ENCODE measurements around the gene TRIOBP.

Gene TRIOBP

DNA sequence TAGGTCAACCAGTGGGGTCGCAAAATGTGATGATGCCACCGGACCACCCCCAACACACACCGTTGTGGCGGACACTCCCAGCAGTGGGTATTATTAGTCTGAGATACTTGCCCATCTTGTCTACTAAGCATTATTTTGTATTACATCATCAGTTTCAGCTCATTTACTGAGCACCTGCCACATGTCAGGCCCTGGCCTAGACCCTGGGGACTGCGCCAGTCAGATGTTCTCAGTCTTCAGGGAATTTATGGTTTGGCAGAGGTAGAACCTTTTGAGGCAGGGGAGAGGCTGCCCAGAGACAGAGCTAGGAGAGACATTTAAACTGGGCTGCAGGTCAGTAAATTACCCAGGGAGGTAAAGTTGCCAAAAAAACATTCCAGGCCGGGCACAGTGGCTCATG, 67.8 kb downstream of the TRIOBP start:
- ChIA-PET POLR2A (ENCODE audit: low non-redundant PET) (no interaction called here), CTCF (interaction anchor here (0.6 kb wide), 1 partner anchor 17 kb away, joined by 4 read pairs; no protein-coding TSS in a partner anchor)
- H3K27ac ChIP-seq = peak overlapping the region; percentile 45
- no peak for DNase-seq (ENCODE audit: low spot score)
- TF ChIP-seq, protein P1, sequence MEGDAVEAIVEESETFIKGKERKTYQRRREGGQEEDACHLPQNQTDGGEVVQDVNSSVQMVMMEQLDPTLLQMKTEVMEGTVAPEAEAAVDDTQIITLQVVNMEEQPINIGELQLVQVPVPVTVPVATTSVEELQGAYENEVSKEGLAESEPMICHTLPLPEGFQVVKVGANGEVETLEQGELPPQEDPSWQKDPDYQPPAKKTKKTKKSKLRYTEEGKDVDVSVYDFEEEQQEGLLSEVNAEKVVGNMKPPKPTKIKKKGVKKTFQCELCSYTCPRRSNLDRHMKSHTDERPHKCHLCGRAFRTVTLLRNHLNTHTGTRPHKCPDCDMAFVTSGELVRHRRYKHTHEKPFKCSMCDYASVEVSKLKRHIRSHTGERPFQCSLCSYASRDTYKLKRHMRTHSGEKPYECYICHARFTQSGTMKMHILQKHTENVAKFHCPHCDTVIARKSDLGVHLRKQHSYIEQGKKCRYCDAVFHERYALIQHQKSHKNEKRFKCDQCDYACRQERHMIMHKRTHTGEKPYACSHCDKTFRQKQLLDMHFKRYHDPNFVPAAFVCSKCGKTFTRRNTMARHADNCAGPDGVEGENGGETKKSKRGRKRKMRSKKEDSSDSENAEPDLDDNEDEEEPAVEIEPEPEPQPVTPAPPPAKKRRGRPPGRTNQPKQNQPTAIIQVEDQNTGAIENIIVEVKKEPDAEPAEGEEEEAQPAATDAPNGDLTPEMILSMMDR (conservative IDR thresholded peaks at IDR 0.05; ENCODE audit: low read depth) = no peak

DNA sequence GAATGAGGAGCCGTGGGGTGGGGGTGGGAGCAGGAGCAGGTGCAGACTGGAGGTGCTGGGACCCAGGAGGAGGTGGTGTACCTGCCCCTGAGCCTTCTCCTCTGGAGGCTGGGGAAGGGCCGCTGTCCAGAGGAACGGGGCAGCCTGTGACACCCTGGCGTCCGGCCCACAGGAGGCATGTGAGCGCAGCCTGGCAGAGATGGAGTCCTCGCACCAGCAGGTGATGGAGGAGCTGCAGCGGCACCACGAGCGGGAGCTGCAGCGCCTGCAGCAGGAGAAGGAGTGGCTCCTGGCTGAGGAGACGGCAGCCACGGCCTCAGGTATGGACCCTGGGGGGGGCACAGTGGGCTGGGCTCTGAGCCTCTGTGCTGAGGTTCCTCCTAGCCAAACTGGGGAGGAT, 68.7 kb downstream of the TRIOBP start:
- H3K27ac ChIP-seq = peak overlapping the region; percentile 45
- no peak for DNase-seq (ENCODE audit: low spot score)
- TF ChIP-seq, protein P1 (conservative IDR thresholded peaks at IDR 0.05; ENCODE audit: low read depth) = no peak
- POLR2A ChIA-PET (ENCODE audit: low non-redundant PET) = no interaction called here
- CTCF ChIA-PET = interaction anchor here (0.6 kb wide), 1 partner anchor 16 kb away, joined by 4 read pairs; no protein-coding TSS in a partner anchor

DNA sequence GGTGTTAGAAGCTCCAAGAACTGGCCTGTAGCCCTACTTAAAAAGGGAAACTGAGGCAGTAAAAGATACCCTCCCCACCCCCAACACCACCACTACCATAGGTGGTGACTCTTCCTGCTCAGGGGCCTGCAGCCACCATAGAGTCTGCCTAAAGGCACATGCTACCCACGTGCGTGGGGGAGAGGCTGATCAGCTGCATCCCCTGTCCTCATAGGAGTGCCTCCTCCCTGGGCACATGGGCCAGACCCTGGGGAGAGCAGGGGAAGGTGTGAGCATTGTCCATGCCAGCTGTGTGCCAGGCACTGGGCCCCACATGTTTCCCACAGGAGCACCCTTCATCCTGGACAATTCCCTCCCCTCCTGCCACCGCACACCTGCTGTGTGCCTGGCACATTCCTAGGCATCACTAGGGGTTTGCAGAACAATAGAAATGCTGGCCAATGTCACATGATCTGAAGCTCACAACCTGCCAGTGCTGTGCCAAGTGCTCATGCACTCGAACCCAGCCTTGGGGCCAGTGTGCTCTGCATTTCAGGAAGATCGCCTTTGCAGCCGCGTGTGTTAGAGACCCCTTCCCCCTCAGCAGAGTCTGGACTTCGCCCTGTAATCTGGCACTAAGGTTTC, 69.2 kb downstream of the TRIOBP start:
- ChIA-PET POLR2A (ENCODE audit: low non-redundant PET) (no interaction called here), CTCF (interaction anchor here (0.8 kb wide), 1 partner anchor 33 kb away, joined by 3 read pairs; no protein-coding TSS in a partner anchor)
- peak overlapping the region; percentile 45 for H3K27ac ChIP-seq
- DNase-seq (ENCODE audit: low spot score) = no peak
- TF ChIP-seq, protein P1 (conservative IDR thresholded peaks at IDR 0.05; ENCODE audit: low read depth) = no peak

DNA sequence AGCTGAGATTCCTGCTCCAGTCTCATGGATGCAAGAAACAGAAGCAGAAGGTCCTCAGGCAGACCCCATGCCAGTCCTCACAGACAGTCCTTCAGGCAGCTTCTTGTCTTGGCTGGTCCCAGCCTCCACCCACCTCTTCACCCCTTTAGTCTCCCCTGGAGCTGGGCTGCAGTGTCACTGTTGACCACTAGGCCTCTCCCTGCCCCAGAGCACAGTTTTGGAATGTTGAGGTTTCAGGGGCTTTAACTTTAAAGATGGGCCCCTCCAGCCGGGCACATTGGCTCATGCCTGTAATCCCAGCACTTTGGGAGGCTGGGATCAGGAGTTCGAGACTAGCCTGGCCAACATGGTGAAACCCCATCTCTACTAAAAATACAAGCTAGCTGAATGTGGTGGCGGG, 71.4 kb downstream of the TRIOBP start:
- ChIA-PET POLR2A (ENCODE audit: low non-redundant PET) (interaction anchor here (0.7 kb wide), 1 partner anchor 16 kb away, joined by 7 read pairs; no protein-coding TSS in a partner anchor), CTCF (interaction anchor here (0.6 kb wide), 1 partner anchor 327 kb away, joined by 4 read pairs; no protein-coding TSS in a partner anchor)
- TF ChIP-seq, protein P1 (conservative IDR thresholded peaks at IDR 0.05; ENCODE audit: low read depth) = no peak; the same call in 1 of the 2 replicates
- no peak for DNase-seq (ENCODE audit: low spot score)
- peak overlapping the region; percentile 27; the same call in 1 of the 2 replicates for H3K27ac ChIP-seq

DNA sequence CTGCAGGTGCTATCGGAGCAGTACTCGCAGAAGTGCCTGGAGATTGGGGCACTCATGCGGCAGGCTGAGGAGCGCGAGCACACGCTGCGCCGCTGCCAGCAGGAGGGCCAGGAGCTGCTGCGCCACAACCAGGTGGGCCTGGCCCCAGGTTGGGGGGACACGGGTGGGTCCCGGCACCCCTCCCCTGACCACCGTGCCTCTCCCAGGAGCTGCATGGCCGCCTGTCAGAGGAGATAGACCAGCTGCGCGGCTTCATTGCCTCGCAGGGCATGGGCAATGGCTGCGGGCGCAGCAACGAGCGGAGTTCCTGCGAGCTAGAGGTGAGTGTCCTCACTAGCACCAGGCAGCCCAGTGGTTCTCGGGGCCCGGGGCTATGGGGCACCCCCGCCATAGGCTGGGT, 72.2 kb downstream of the TRIOBP start:
- ChIA-PET POLR2A (ENCODE audit: low non-redundant PET) (no interaction called here), CTCF (no interaction called here)
- peak overlapping the region; percentile 27 for H3K27ac ChIP-seq
- no peak for DNase-seq (ENCODE audit: low spot score)
- TF ChIP-seq, protein P1 (conservative IDR thresholded peaks at IDR 0.05; ENCODE audit: low read depth) = no peak

DNA sequence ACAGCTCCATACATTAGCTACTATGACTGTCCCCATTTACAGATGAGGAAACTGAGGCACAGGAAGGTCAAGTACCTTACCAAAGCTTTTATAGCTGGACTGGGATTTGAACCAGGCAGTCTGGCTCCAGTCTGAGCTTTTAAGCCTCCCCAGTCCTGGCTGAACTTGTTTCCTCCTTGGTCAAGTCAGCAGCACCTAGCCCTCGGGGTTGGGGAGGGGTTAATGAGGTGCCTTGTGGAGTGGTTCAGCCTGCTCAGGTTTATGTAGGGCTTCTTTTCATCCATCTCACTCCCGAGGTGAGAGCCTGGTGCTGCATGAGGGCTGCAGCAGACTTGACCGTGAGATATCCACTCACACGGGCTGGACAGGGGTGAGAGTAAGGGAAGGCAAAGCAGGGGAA, 74.2 kb downstream of the TRIOBP start:
- ChIA-PET POLR2A (ENCODE audit: low non-redundant PET) (no interaction called here), CTCF (no interaction called here)
- TF ChIP-seq, protein P1 (conservative IDR thresholded peaks at IDR 0.05; ENCODE audit: low read depth) = no peak
- H3K27ac ChIP-seq = peak overlapping the region; percentile 93
- DNase-seq (ENCODE audit: low spot score) = no peak
